Endothelial cell (in vitro differentiated cells): ENCODE data around the gene COX7A1. TPM values are rescaled to one million over a fixed set of nuclear protein-coding genes. Genes with fewer than 3 reads are reported as not detected.

Source experiments
- DNase-seq: peaks from one replicate; pipeline ENCODE4 v3.0.0; 2021; ENCODE audit warnings: low spot score
- H3K27ac Mint-ChIP-seq: one replicate; pipeline ENCODE4 v1.8.0; 2021; ENCODE audit warnings: mixed read lengths, inconsistent platforms; ENCODE audit not compliant: unreplicated experiment
- H3K27me3 Mint-ChIP-seq: one replicate; pipeline ENCODE4 v1.8.0; 2021; ENCODE audit warnings: mild to moderate bottlenecking, moderate library complexity, mixed read lengths, inconsistent platforms; ENCODE audit not compliant: unreplicated experiment
- H3K36me3 Mint-ChIP-seq: one replicate; pipeline ENCODE4 v1.8.0; 2021; ENCODE audit warnings: mild to moderate bottlenecking, low read depth, mixed read lengths, inconsistent platforms; ENCODE audit not compliant: unreplicated experiment
- H3K4me1 Mint-ChIP-seq: one replicate; pipeline ENCODE4 v1.8.0; 2021; ENCODE audit warnings: mild to moderate bottlenecking, mixed read lengths, inconsistent platforms; ENCODE audit not compliant: unreplicated experiment
- H3K4me3 Mint-ChIP-seq: one replicate; pipeline ENCODE4 v1.8.0; 2021; ENCODE audit warnings: mild to moderate bottlenecking, mixed read lengths, inconsistent platforms; ENCODE audit not compliant: unreplicated experiment
- H3K9me3 Mint-ChIP-seq: one replicate; pipeline ENCODE4 v1.8.0; 2021; ENCODE audit warnings: mixed read lengths, inconsistent platforms; ENCODE audit not compliant: unreplicated experiment
- total RNA-seq: library from RNA; stranded (reverse); fragmentation: NEBNext Ultra II Directional; extraction: Animal tissue kit (Norgen Biotek cat#: 25700); gene quantifications from one replicate; pipeline ENCODE4 v1.2.1, GENCODE V29; 2021; ENCODE audit not compliant: unreplicated experiment
- TF ChIP-seq, protein P1 (sequence below): fragments of 200-600 bp; sonication (generic); IDR thresholded peaks from one replicate; pipeline ENCODE4 v1.5.0; 2021; ENCODE audit warnings: antibody characterized with exemption; ENCODE audit not compliant: unreplicated experiment

The COX7A1 gene
- total RNA-seq, 1 donor from 2014 or later, result 5.2 TPM

DNA sequence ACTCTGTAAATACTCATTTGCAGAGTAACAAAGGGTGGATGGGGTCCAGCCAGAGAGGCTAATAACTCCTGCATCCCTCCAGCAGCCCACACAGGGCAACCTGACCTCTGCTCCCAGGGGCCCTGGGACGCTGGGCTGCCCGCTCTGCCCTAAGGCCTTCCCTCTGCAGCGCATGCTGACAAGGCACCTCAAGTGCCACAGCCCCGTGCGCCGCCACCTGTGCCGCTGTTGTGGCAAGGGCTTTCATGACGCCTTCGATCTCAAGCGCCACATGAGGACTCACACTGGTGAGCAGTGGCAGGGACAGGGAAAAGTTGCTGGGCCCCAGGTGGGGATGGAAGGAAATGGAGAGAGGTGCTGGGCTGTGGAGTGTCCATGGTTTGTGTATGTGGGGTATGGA is 39.6 kb downstream of the COX7A1 start:
- H3K27ac Mint-ChIP-seq, result peak overlapping the region; percentile 41
- peak overlapping the region; percentile 83 for H3K4me3 Mint-ChIP-seq
- H3K4me1 Mint-ChIP-seq, result peaks cover 21% of the 10 kb centered on the region

DNA sequence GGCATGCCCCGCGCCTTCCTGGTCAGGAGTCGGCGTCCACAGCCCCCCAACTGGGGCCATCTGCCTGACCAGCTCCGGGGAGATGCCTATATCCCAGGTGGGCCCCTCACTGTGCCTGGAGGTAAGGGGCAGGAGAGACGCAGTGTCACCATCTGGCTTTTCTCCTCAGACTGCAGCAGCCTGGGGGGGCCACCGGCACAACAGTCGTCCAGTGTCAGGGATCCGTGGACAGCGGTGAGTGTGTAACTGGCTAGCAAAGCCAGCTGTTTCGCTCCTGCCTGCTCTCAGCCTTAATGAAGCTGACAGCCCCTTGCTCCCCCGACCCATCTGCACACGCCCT is 41.1 kb downstream of the COX7A1 start:
- no peak overlapping the region for H3K4me3 Mint-ChIP-seq

More for the DNA sequence above, 39.6 kb downstream of the COX7A1 start:
- no peak for DNase-seq
- peaks cover 25% of the 10 kb centered on the region for H3K27me3 Mint-ChIP-seq
- TF ChIP-seq, protein P1, sequence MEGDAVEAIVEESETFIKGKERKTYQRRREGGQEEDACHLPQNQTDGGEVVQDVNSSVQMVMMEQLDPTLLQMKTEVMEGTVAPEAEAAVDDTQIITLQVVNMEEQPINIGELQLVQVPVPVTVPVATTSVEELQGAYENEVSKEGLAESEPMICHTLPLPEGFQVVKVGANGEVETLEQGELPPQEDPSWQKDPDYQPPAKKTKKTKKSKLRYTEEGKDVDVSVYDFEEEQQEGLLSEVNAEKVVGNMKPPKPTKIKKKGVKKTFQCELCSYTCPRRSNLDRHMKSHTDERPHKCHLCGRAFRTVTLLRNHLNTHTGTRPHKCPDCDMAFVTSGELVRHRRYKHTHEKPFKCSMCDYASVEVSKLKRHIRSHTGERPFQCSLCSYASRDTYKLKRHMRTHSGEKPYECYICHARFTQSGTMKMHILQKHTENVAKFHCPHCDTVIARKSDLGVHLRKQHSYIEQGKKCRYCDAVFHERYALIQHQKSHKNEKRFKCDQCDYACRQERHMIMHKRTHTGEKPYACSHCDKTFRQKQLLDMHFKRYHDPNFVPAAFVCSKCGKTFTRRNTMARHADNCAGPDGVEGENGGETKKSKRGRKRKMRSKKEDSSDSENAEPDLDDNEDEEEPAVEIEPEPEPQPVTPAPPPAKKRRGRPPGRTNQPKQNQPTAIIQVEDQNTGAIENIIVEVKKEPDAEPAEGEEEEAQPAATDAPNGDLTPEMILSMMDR, result no peak
- H3K9me3 Mint-ChIP-seq, result no peaks in the 10 kb centered on the region
- H3K36me3 Mint-ChIP-seq, result peaks cover 14% of the 10 kb centered on the region

DNA sequence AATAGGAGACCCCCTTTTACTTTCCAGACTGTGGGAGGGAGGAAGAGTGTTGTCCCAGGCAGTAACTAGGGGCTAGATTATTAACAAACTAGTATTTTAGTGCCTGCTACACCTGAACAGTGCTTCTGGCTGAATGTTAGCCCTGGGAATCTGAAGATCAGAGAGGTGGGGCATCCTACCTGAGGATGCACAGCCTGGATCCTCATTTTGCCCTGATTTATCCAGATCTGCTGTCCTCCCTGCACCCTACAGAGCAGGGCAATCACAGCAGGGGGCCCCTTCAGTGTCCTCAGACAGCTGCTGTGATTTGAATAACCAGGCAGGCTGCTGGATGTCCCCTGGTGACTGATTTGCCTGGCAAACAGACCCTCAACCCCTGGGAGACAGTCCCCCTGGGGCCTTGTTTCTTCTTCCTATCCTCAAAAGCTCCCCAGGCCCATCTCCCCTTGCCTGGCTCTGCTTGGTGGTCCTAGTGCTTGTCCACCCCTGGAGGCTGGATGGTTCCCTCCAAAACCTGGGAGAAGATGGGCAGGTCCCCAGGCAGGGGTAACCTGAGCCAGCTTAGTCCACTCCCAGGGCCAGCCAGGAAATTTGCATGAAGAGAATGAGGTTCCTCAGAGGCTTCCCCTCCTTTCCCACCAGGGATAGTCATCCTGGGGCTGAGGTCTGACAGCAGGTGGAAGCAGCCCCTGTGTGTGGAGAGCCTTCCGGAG is 41.6 kb downstream of the COX7A1 start, which contains the start of gene OVOL3:
Gene OVOL3 (plus strand): TSS at position 657 of the 713 bp plus-strand sequence. CDS start 60 bp downstream, outside the sequence.
- H3K4me1 Mint-ChIP-seq, result peaks cover 12% of the 10 kb centered on the region
- DNase-seq, result no peak
- peaks cover 12% of the 10 kb centered on the region for H3K27me3 Mint-ChIP-seq
- TF ChIP-seq, protein P1, result no peak
- peaks cover 5% of the 10 kb centered on the region for H3K36me3 Mint-ChIP-seq
- H3K9me3 Mint-ChIP-seq, result no peaks in the 10 kb centered on the region
- H3K27ac Mint-ChIP-seq, result no peak within 1 kb of the TSS
- H3K4me3 Mint-ChIP-seq, result no peak within 1 kb of the TSS

More for the DNA sequence above, 41.1 kb downstream of the COX7A1 start:
- Mint-ChIP-seq H3K4me1 (peaks cover 14% of the 10 kb centered on the region), H3K27ac (no peak overlapping the region), H3K36me3 (peaks cover 7% of the 10 kb centered on the region), H3K27me3 (peaks cover 16% of the 10 kb centered on the region), H3K9me3 (no peaks in the 10 kb centered on the region)
- TF ChIP-seq, protein P1, result no peak
- no peak for DNase-seq

DNA sequence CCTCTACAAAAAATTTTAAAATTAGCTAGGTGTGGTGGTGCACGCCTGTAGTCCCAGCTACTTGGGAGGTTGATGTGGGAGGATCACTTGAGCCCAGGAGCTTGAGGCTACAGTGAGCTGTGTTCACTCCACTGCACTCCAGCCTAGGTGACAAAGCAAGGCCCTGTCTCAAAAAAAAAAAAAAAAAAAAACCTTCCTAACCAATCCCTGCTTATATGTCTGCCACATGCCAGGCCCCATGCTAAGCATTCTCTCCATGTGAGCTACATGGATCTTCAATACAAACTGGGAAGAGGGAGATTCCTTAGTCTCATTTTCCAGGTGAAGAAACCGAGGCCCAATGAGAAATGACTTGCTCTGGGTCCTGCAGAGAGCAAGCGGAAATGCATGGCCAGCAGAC is 43.6 kb downstream of the COX7A1 start:
- Mint-ChIP-seq H3K27me3 (peaks cover 7% of the 10 kb centered on the region), H3K9me3 (no peaks in the 10 kb centered on the region), H3K4me1 (peaks cover 6% of the 10 kb centered on the region), H3K4me3 (no peak overlapping the region), H3K36me3 (peaks cover 8% of the 10 kb centered on the region), H3K27ac (no peak overlapping the region)
- DNase-seq, result no peak
- TF ChIP-seq, protein P1, result no peak

DNA sequence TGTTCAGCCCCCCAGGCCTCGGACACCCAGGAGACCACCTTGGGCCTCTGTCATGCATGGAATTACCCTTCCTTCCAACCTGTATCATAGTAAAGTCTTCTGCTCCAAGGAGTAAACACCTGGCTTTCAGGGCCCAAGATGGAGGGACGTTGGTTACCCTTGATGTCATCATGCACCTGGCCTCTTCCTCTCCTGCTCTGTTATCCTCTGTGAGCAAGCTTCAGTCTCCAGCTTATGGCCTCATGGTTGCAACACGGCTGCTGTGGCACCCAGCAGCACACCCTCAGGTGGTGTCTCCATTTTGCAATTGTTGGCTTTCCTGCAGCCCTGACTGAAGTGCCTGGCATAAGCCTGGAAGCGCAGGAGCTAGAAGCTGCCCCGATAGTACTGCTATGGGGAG is 45.3 kb downstream of the COX7A1 start:
- Mint-ChIP-seq H3K36me3 (peaks cover 8% of the 10 kb centered on the region), H3K27ac (no peak overlapping the region), H3K4me1 (no peaks in the 10 kb centered on the region), H3K27me3 (peaks cover 4% of the 10 kb centered on the region), H3K9me3 (no peaks in the 10 kb centered on the region), H3K4me3 (no peak overlapping the region)
- TF ChIP-seq, protein P1, result no peak
- no peak for DNase-seq
